ENCODE data around the gene TMTC2.

The TMTC2 gene

GRCh38 chr12:82686168-82687020 is at the start of gene TMTC2:
TMTC2 (plus strand) TSS chr12:82686906.
- DNase-seq = peak; percentile 66

- no peak for DNase-seq
Measured at GRCh38 chr12:82638324-82638723, 48.4 kb upstream of the TMTC2 start.

GRCh38 chr12:82644896-82645295 is 41.8 kb upstream of the TMTC2 start:
- no peak for DNase-seq

GRCh38 chr12:82645414-82645813 is 41.3 kb upstream of the TMTC2 start:
- DNase-seq = no peak

GRCh38 chr12:82647853-82648252 is 38.9 kb upstream of the TMTC2 start:
- DNase-seq = no peak

GRCh38 chr12:82648259-82648909 is 38.3 kb upstream of the TMTC2 start:
- no peak for DNase-seq

GRCh38 chr12:82650627-82651337 is 35.9 kb upstream of the TMTC2 start:
- no peak for DNase-seq

GRCh38 chr12:82651489-82651888 is 35.2 kb upstream of the TMTC2 start:
- DNase-seq = no peak

- DNase-seq = no peak
Measured at GRCh38 chr12:82652071-82652470, 34.6 kb upstream of the TMTC2 start.

- DNase-seq = no peak
Measured at GRCh38 chr12:82655751-82656150, 31.0 kb upstream of the TMTC2 start.

- no peak for DNase-seq
Measured at GRCh38 chr12:82659343-82660207, 27.1 kb upstream of the TMTC2 start.

GRCh38 chr12:82660541-82661325 is 26.0 kb upstream of the TMTC2 start:
- DNase-seq = no peak

GRCh38 chr12:82663893-82664292 is 22.8 kb upstream of the TMTC2 start:
- DNase-seq = no peak

- no peak for DNase-seq
Measured at GRCh38 chr12:82665142-82665923, 21.4 kb upstream of the TMTC2 start.

GRCh38 chr12:82666830-82667229 is 19.9 kb upstream of the TMTC2 start:
- no peak for DNase-seq

GRCh38 chr12:82671673-82672195 is 15.0 kb upstream of the TMTC2 start:
- no peak for DNase-seq

GRCh38 chr12:82672811-82673495 is 13.8 kb upstream of the TMTC2 start:
- DNase-seq = no peak

GRCh38 chr12:82673698-82674097 is 13.0 kb upstream of the TMTC2 start:
- DNase-seq = no peak

- DNase-seq = no peak
Measured at GRCh38 chr12:82675246-82675645, 11.5 kb upstream of the TMTC2 start.

GRCh38 chr12:82682326-82682725 is 4.4 kb upstream of the TMTC2 start:
- DNase-seq = no peak

Measured in NCI-H1436 treated with DMSO at 0.1 percent for 48 hours (cell line).